K562 (cell line): ENCODE measurements around the gene MSI1. TPM values are rescaled to one million over a fixed set of nuclear protein-coding genes. Genes with fewer than 3 reads are reported as not detected.
A peak's percentile ranks its signal among the peaks of the same experiment; 100 is the strongest.

ENCODE experiments used
- ATAC-seq: fragments of 200-7000 bp; cut with Tn5 transposase; 3 replicates; pipeline ENCODE4 v1.9.1; 2020; ENCODE audit warnings: moderate library complexity
- BruUV-seq: library from RNA; stranded (reverse); fragments of 400-500 nt; replicated peaks from 2 replicates; lab custom pipeline; 2021; lab: Mats Ljungman, UMichigan
- CTCF ChIA-PET: fragments of 300-600 bp; formaldehyde crosslinking; extraction: SDS; loops from one replicate; lab custom pipeline; 2021; ENCODE audit warnings: low intra/inter-chr PET ratio; lab: Yijun Ruan, JAX
- POLR2A ChIA-PET: fragments of 300-600, 350-650 bp; sonication (Branson Sonifier 250); formaldehyde crosslinking; extraction: SDS; loops from one replicate; lab custom pipeline; 2021; ENCODE audit warnings: antibody characterized with exemption, inconsistent platforms; lab: Yijun Ruan, JAX
- DNase-seq, 4 experiments: peaks; one replicate each; pipeline versions ENCODE4 v3.0.0 to v3.0.0-alpha.2; 2011 to 2018; ENCODE audit warnings: low spot score in 3 of 4, mixed read lengths in 3 of 4; ENCODE audit errors: extremely low read depth in 1 of 4
- FAIRE-seq: peaks from 2 replicates; lab custom pipeline; 2011; peaks lifted over from hg19 to GRCh38; lab: Jason Lieb, UNC
- H2AFZ ChIP-seq: 2 replicates; pipeline ENCODE4 v1.6.0; 2011; ENCODE audit warnings: low read depth, low read length, control low read depth, inconsistent platforms
- H3K27ac ChIP-seq: fragments of 200-600 bp; 3 replicates; pipeline ENCODE4 v1.8.0; 2011; ENCODE audit warnings: low read depth, mild to moderate bottlenecking, control low read depth, inconsistent platforms, low read length, moderate library complexity, mixed read lengths; ENCODE audit errors: extremely low read depth
- H3K27me3 ChIP-seq, 2 experiments: fragments of 300-600 bp in 1 of 2; 2 replicates in 1 of 2; 3 replicates in 1 of 2; pipeline versions ENCODE4 v1.6.0 to v1.8.0; 2011; ENCODE audit warnings: inconsistent platforms in 2 of 2, low read length in 2 of 2, mild to moderate bottlenecking in 1 of 2, mixed read lengths in 1 of 2, moderate library complexity in 1 of 2; ENCODE audit not compliant: control insufficient read depth in 2 of 2, insufficient read depth in 2 of 2
- H3K36me3 ChIP-seq: fragments of 300-600 bp; 3 replicates; pipeline ENCODE4 v1.8.0; 2011; ENCODE audit warnings: mild to moderate bottlenecking, low read length, inconsistent platforms; ENCODE audit not compliant: control insufficient read depth, insufficient read depth
- H3K4me1 ChIP-seq, 2 experiments: fragments of 200-600 bp in 1 of 2; replicated peaks in 1 of 2; 2 replicates in 1 of 2; 3 replicates in 1 of 2; pipeline versions ENCODE4 v1.5.1 to v1.8.0; 2011; ENCODE audit warnings: inconsistent platforms in 2 of 2, low read length in 2 of 2, mild to moderate bottlenecking in 1 of 2, mixed read lengths in 1 of 2, moderate library complexity in 1 of 2; ENCODE audit not compliant: control insufficient read depth in 2 of 2, insufficient read depth in 2 of 2
- H3K4me2 ChIP-seq: 2 replicates; pipeline ENCODE4 v1.6.1; 2011; ENCODE audit warnings: low read length, control low read depth, inconsistent platforms, mixed read lengths; ENCODE audit not compliant: insufficient read depth
- H3K4me3 ChIP-seq: fragments of 200-600 bp; sonication (generic), shearing (Covaris generic); 2 replicates; pipeline ENCODE4 v1.5.1; 2016; ENCODE audit warnings: control low read depth, inconsistent platforms
- H3K79me2 ChIP-seq: fragments of 200-600 bp; 3 replicates; pipeline ENCODE4 v1.8.0; 2011; ENCODE audit warnings: low read length, inconsistent platforms; ENCODE audit not compliant: control insufficient read depth, insufficient read depth
- H3K9ac ChIP-seq, 2 experiments: 2 replicates each; pipeline versions ENCODE4 v1.6.0 to v1.6.1; 2011; ENCODE audit warnings: low read depth in 2 of 2, low read length in 2 of 2, control low read depth in 1 of 2, inconsistent platforms in 1 of 2, mild to moderate bottlenecking in 1 of 2, mixed read lengths in 1 of 2; ENCODE audit not compliant: insufficient read depth in 1 of 2
- H3K9me1 ChIP-seq: one replicate; pipeline ENCODE4 v1.6.0; 2011; ENCODE audit warnings: inconsistent platforms, mild to moderate bottlenecking, low read length, moderate library complexity; ENCODE audit not compliant: control insufficient read depth, insufficient read depth
- H3K9me3 ChIP-seq: replicated peaks from 2 replicates; pipeline ENCODE4 v1.5.1; 2011; ENCODE audit warnings: low read depth, low read length, inconsistent platforms; ENCODE audit not compliant: control insufficient read depth, insufficient read depth
- H4K20me1 ChIP-seq: replicated peaks from 2 replicates; pipeline ENCODE4 v1.6.1; 2011; ENCODE audit warnings: low read length, inconsistent platforms, mixed read lengths; ENCODE audit not compliant: control insufficient read depth, insufficient read depth
- ELF4 ChIP-seq: fragments of 450-650 bp; formaldehyde crosslinking; IDR thresholded peaks from 2 replicates; pipeline ENCODE4 v1.4.0; 2022; ENCODE audit warnings: missing genetic modification characterization
- HDAC2 ChIP-seq: fragments of 450-650 bp; IDR thresholded peaks from 2 replicates; pipeline ENCODE4 v1.6.1; 2016; ENCODE audit warnings: mild to moderate bottlenecking
- KLF10 ChIP-seq: fragments of 250-450 bp; sonication (Bioruptor Pico); IDR thresholded peaks from 2 replicates; pipeline ENCODE4 v1.6.1; 2021; ENCODE audit warnings: matching md5 sums
- LEF1 ChIP-seq: fragments of 450-650 bp; IDR thresholded peaks from 2 replicates; pipeline ENCODE4 v1.6.1; 2016; ENCODE audit warnings: mild to moderate bottlenecking
- MAFF ChIP-seq: IDR thresholded peaks from 2 replicates; pipeline ENCODE4 v1.6.1; 2012; ENCODE audit warnings: low read length, improper control_type of control experiment
- NEUROD1 ChIP-seq: fragments of 150-350 bp; IDR thresholded peaks from 2 replicates; pipeline ENCODE4 v1.6.1; 2014; ENCODE audit warnings: borderline replicate concordance, low read length, low read depth; ENCODE audit not compliant: partially characterized antibody
- NFRKB ChIP-seq: fragments of 450-650 bp; IDR thresholded peaks from 2 replicates; pipeline ENCODE4 v1.6.1; 2016; ENCODE audit warnings: low read depth
- POLR2AphosphoS2 ChIP-seq: IDR thresholded peaks from 2 replicates; pipeline ENCODE4 v1.6.1; 2012; ENCODE audit warnings: low read length, improper control_type of control experiment
- RBM25 ChIP-seq: fragments of 200-400 bp; formaldehyde crosslinking; IDR thresholded peaks from 2 replicates; pipeline ENCODE4 v1.6.1; 2018; ENCODE audit warnings: low read length, low read depth, moderate library complexity; ENCODE audit not compliant: severe bottlenecking
- SMARCA4 ChIP-seq: fragments of 450-650 bp; IDR thresholded peaks from 2 replicates; pipeline ENCODE4 v1.6.1; 2016
- SRF ChIP-seq, 2 experiments: fragments of 250-450, 450-650 bp in 1 of 2; sonication (Bioruptor Pico) in 1 of 2; sonication (generic) in 1 of 2; formaldehyde crosslinking; IDR thresholded peaks; 2 replicates each; pipeline versions ENCODE4 v1.5.0 to v1.5.1; 2020 to 2022; ENCODE audit warnings: mild to moderate bottlenecking in 1 of 2, missing genetic modification reagents in 1 of 2
- SRSF3 ChIP-seq: fragments of 200-400 bp; formaldehyde crosslinking; IDR thresholded peaks from 2 replicates; pipeline ENCODE4 v1.6.1; 2016; ENCODE audit warnings: mild to moderate bottlenecking, low read length, moderate library complexity; ENCODE audit not compliant: insufficient read depth
- ZBTB7A ChIP-seq: IDR thresholded peaks from 2 replicates; pipeline ENCODE4 v1.6.1; 2011; ENCODE audit warnings: low read depth, mild to moderate bottlenecking, low read length, moderate library complexity, borderline replicate concordance; ENCODE audit not compliant: control insufficient read depth
- ZFP1 ChIP-seq: fragments of 450-650 bp; formaldehyde crosslinking; IDR thresholded peaks from 2 replicates; pipeline ENCODE4 v1.4.0; 2020; ENCODE audit warnings: mild to moderate bottlenecking, mixed read lengths
- ZNF197 ChIP-seq: fragments of 200-800 bp; sonication (Bioruptor generic); IDR thresholded peaks from 2 replicates; pipeline ENCODE4 v1.6.1; 2016; ENCODE audit warnings: low read depth, missing genetic modification characterization, missing compliant biosample characterization
- ZNF23 ChIP-seq: fragments of 250-450 bp; sonication (Bioruptor Pico); IDR thresholded peaks from 2 replicates; pipeline ENCODE4 v1.4.0; 2020; ENCODE audit warnings: mild to moderate bottlenecking
- ZNF263 ChIP-seq: sonication (generic); formaldehyde crosslinking; IDR thresholded peaks from 2 replicates; pipeline ENCODE4 v1.8.0; 2022; ENCODE audit warnings: mild to moderate bottlenecking, missing genetic modification reagents, borderline replicate concordance
- ZNF696 ChIP-seq: fragments of 250-450 bp; sonication (Bioruptor Pico); conservative IDR thresholded peaks from 2 replicates; pipeline ENCODE4 v1.4.0; 2020; ENCODE audit warnings: mild to moderate bottlenecking, moderate library complexity
- WGBS: fragments of 100-300 bp; shearing (Covaris generic); methylation state at CpG from one replicate; pipeline ENCODE4 v1.1.6; 2016; ENCODE audit warnings: low coverage, mixed read lengths; ENCODE audit not compliant: insufficient coverage; ENCODE audit errors: missing lambda C conversion rate; 5-methylcytosine and 5-hydroxymethylcytosine counted together
- in situ Hi-C: fragments of 300-500 bp; cut with MboI; formaldehyde crosslinking; loops from 4 replicates; pipeline ENCODE4 v1.15.0; 2018; ENCODE audit warnings: inconsistent platforms, mixed read lengths
- intact Hi-C: fragments of 100-400 bp; cut with micrococcal nuclease; formaldehyde crosslinking; loops from 2 replicates; pipeline ENCODE4 v1.14.2; 2022
- polyA plus RNA-seq, 8 experiments: library from polyadenylated mRNA; depleted of rRNA in 4 of 8; stranded (reverse) in 5 of 8; unstranded in 3 of 8; fragments of >200 nt; fragmentation: Nextera tagmentation in 2 of 8; fragmentation: Illumina TruSeq in 1 of 8; extraction: Ambion mirVana in 2 of 8; extraction: Trizol in 1 of 8; gene quantifications; 2 replicates each; pipeline versions ENCODE4 v1.2.1 to v1.2.3, GENCODE V29; 2011 to 2014; ENCODE audit warnings: inconsistent platforms in 1 of 8, missing spikeins in 1 of 8
- total RNA-seq, 7 experiments: library from RNA; depleted of rRNA in 6 of 7; stranded (reverse); fragments of >200 nt in 6 of 7; fragmentation: Illumina TruSeq in 2 of 7; extraction: Trizol in 2 of 7; gene quantifications; 2 replicates each; pipeline versions ENCODE4 v1.2.1 to v1.2.3, GENCODE V29; 2011 to 2021; ENCODE audit warnings: low replicate concordance in 1 of 7
- TF ChIP-seq, protein P1 (sequence below), 2 experiments: fragments of 450-650 bp in 1 of 2; sonication (generic) in 1 of 2; formaldehyde crosslinking; conservative IDR thresholded peaks; 2 replicates each; pipeline versions ENCODE4 v1.4.0 to v1.8.1; 2020 to 2022; ENCODE audit warnings: mild to moderate bottlenecking in 1 of 2, missing genetic modification reagents in 1 of 2

Gene MSI1
- total and polyA plus RNA-seq, 9 of the 15 experiments (the other 6 are each of a cell fraction or from before 2014, with no cell fraction given): 0.16 TPM; not detected in 8

DNA sequence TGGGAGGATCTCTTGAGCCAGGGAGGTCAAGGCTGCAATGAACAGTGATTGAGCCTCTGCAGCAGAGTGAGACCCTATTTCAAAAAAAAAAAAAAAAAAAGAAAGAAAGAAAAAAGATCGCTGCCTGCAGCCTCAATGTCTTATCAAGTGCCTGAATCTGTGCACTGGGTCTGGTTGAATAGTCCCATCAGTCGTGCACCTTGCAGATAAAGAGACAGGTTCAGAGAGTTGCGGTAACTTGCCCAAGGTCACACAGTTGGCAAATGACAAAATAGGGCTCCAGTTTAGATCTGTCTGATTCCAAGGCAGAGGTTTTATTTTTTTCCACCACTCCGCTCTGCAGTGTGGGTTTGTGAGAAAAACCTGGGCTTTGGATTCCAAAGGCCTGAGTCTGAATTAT lies 40.7 kb downstream of the MSI1 start (continued):
- TF ChIP-seq, protein P1, sequence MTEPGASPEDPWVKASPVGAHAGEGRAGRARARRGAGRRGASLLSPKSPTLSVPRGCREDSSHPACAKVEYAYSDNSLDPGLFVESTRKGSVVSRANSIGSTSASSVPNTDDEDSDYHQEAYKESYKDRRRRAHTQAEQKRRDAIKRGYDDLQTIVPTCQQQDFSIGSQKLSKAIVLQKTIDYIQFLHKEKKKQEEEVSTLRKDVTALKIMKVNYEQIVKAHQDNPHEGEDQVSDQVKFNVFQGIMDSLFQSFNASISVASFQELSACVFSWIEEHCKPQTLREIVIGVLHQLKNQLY (CRISPR knock-in tag; conservative IDR thresholded peaks at IDR 0.05): no peak
- TF ChIP-seq RBM25 (peak; percentile 35), ZFP1 (CRISPR knock-in tag) (no peak), ZNF23 (CRISPR knock-in tag) (no peak), NFRKB (no peak), ZNF263 (CRISPR knock-in tag) (no peak), ZBTB7A (no peak), HDAC2 (no peak)

DNA sequence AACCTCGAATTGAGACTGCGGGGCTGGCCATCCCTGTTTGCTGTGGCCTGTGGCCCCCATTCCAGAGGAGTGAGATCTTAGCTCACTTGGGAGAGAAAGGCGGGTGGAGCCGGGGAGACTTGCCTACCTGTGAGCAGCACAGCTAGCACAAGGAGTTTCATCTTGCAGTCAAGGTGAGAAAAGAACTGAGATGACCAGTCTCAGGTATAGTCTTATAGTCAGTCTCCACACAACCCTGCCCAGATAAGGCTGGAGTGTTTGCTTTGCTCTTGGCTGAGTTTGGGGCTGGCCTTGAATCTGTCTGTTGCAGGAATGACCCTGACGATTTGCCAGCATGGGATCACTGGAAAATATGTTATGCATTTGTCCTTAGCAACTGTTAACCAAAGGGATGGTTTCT lies 41.4 kb downstream of the MSI1 start, which contains the start of gene PLA2G1B:
Gene PLA2G1B, minus strand, starts transcription at position 187 of the 400 bp plus-strand sequence. Its CDS starts 26 bp downstream, at position 161.
- H3K4me3 ChIP-seq: no peak within 1 kb of the TSS
- intact Hi-C loops: loop anchor here (5.0 to 10.0 kb wide), 2 partner anchors 255 to 317 kb away; partner anchors contain the start of genes CABP1 and POP5
- no peak for ATAC-seq
- FAIRE-seq: no peak
- no peak within 1 kb of the TSS for H3K27ac ChIP-seq
- H4K20me1 ChIP-seq: peaks cover 5% of the 10 kb centered on the region; the same call in 1 of the 2 replicates
- ChIA-PET POLR2A (interaction anchor here (0.7 to 2.0 kb wide), 5 partner anchors 35 to 424 kb away, joined by 3 to 11 read pairs (median 4); partner anchors contain the start of genes POP5, RNU4-1 and RNU4-2), CTCF (no interaction called here)
- in situ Hi-C loops: loop anchor here (10.0 to 25.0 kb wide), 2 partner anchors 107 to 335 kb away; partner anchors contain the start of gene COX6A1
- no peak for DNase-seq
- H3K9ac ChIP-seq: no peak within 1 kb of the TSS; a peak in 1 of 4 replicates
- H2AFZ ChIP-seq: no peak within 1 kb of the TSS
- H3K36me3 ChIP-seq: no peaks in the 10 kb centered on the region
- no peaks in the 10 kb centered on the region for H3K9me1 ChIP-seq
- H3K27me3 ChIP-seq: peaks cover 19 to 20% of the 10 kb centered on the region in 2 experiments; a peak in 3 of 5 replicates
- peaks cover 0 to 5% of the 10 kb centered on the region in 2 experiments; a peak in 3 of 5 replicates for H3K4me1 ChIP-seq
- no peaks in the 10 kb centered on the region for H3K9me3 ChIP-seq
- no peaks in the 10 kb centered on the region for H3K79me2 ChIP-seq
- H3K4me2 ChIP-seq: no peak within 1 kb of the TSS
- WGBS: 3% methylated on average over 5 of the region's 5 CpGs
- no TSS peak for BruUV-seq
- TF ChIP-seq ELF4 (CRISPR knock-in tag) (no peak), KLF10 (CRISPR knock-in tag) (no peak), POLR2AphosphoS2 (no peak), ZNF696 (CRISPR knock-in tag) (no peak), SRSF3 (no peak), SMARCA4 (no peak), ZNF197 (CRISPR knock-in tag) (no peak), NEUROD1 (no peak), MAFF (no peak), SRF (CRISPR knock-in tag; IDR thresholded peaks at IDR 0.05) (no peak), LEF1 (no peak), ZBTB7A (no peak)
- TF ChIP-seq, all 486 proteins: peak for 0
